Right lobe of liver (tissue), 6 donors: ENCODE data around the gene CD209. TPM values are rescaled to one million over a fixed set of nuclear protein-coding genes. Genes with fewer than 3 reads are reported as not detected.

Experiments
- ATAC-seq, 4 donors: fragments of 200-7000 bp; cut with Tn5 transposase; one replicate each; pipeline ENCODE4 v1.9.1; 2020; ENCODE audit warnings: mild to moderate bottlenecking in 4 of 4, moderate library complexity in 4 of 4
- DNase-seq, 3 donors: peaks; one replicate each; pipeline ENCODE4 v3.0.0-alpha.2; 2020
- H3K27ac ChIP-seq, 3 donors: fragments of 200-600 bp; one replicate each; pipeline ENCODE4 v1.8.0; 2022
- H3K27me3 ChIP-seq, 2 donors: fragments of 200-600 bp; one replicate each; pipeline ENCODE4 v1.8.0; 2022
- H3K36me3 ChIP-seq, 4 donors: fragments of 200-600 bp; sonication (generic) in 1 of 4; one replicate each; pipeline versions ENCODE4 v1.5.1 to v1.8.0; 2017 to 2022; ENCODE audit warnings: control low read depth in 1 of 4
- H3K4me1 ChIP-seq, 4 donors: fragments of 200-600 bp; sonication (generic) in 1 of 4; one replicate each; pipeline versions ENCODE4 v1.5.1 to v1.8.0; 2017 to 2022; ENCODE audit warnings: control low read depth in 1 of 4
- H3K4me3 ChIP-seq, 3 donors: fragments of 200-600 bp; one replicate each; pipeline ENCODE4 v1.8.0; 2022
- H3K9me3 ChIP-seq, 4 donors: fragments of 200-600 bp; sonication (generic) in 1 of 4; one replicate each; pipeline versions ENCODE4 v1.5.1 to v1.8.0; 2017 to 2022; ENCODE audit warnings: control low read depth in 1 of 4
- CTCF ChIP-seq, 4 donors: fragments of 200-600 bp in 3 of 4; fragments of 450-650 bp in 1 of 4; IDR thresholded peaks; one replicate each; pipeline versions ENCODE4 v1.5.1 to v1.8.0; 2016 to 2022; ENCODE audit warnings: antibody characterized with exemption in 4 of 4, mild to moderate bottlenecking in 2 of 4
- POLR2A ChIP-seq: fragments of 450-650 bp; IDR thresholded peaks from one replicate; pipeline ENCODE4 v1.6.1; 2017; ENCODE audit warnings: antibody characterized with exemption, mild to moderate bottlenecking
- WGBS: methylation state at CpG from one replicate; pipeline ENCODE4 v1.1.6; 2018; ENCODE audit warnings: low coverage, low lambda C conversion rate; ENCODE audit not compliant: insufficient coverage; ENCODE audit errors: missing lambda C conversion rate; 5-methylcytosine and 5-hydroxymethylcytosine counted together
- intact Hi-C, 2 donors: fragments of 100-400 bp; cut with DNase I; formaldehyde crosslinking; loops; one replicate each; pipeline versions ENCODE4 v1.11.2 to v1.14.1; 2022
- total RNA-seq, 6 experiments: library from RNA; depleted of rRNA in 2 of 6; stranded (reverse); fragments of >200 nt in 2 of 6; fragmentation: NEBNext Ultra II Directional in 3 of 6; extraction: Animal tissue kit (Norgen Biotek cat#: 25700) in 3 of 6; gene quantifications; one replicate each; pipeline versions ENCODE4 v1.1.0 to v1.2.4, GENCODE V29; 2016 to 2023
- donor health status: DM: no; HTN: yes; CAD: no.
- donor health status: DM: no; HTN: no; CAD: no.
- donor health status: DM: no; HTN: no; CAD: no.
- donor health status: DM: no; HTN: yes; CAD: no.
- donor health status: DM: no; HTN: yes; CAD: no.

Gene CD209
- total RNA-seq, 6 experiments from 2014 or later = 0.42 to 6.7 (median 2.8) TPM

- H3K27me3 ChIP-seq = no peaks in the 10 kb centered on the region
- H3K36me3 ChIP-seq = no peaks in the 10 kb centered on the region
- WGBS = 29% methylated on average over 2 of the region's 8 CpGs
- DNase-seq = peak in 1 of 3 donors; percentile 43
- H3K9me3 ChIP-seq = no peaks in the 10 kb centered on the region
- TF ChIP-seq POLR2A = no peak
- TF ChIP-seq CTCF (IDR thresholded peaks at IDR 0.05) = no peak
- intact Hi-C loops = no loop called here
- H3K4me3 ChIP-seq = no peak overlapping the region
- peak; percentile 58 to 75 (median 68) for ATAC-seq
- H3K27ac ChIP-seq = peak overlapping the region; percentile 37 to 57 (median 44)
- no peaks in the 10 kb centered on the region for H3K4me1 ChIP-seq
These were observed 40.3 kb downstream of the CD209 start for GRCh38 chr19:7706955-7707456.

- DNase-seq = no peak
- H3K27me3 ChIP-seq = no peaks in the 10 kb centered on the region
- ATAC-seq = peak in 3 of 4 donors; percentile 8 to 9 (median 9)
- intact Hi-C loops = no loop called here
- 65% methylated on average over 8 of the region's 14 CpGs for WGBS
- H3K27ac ChIP-seq = peak overlapping the region; percentile 37 to 57 (median 44)
- H3K4me3 ChIP-seq = no peak overlapping the region
- H3K4me1 ChIP-seq = no peaks in the 10 kb centered on the region
- TF ChIP-seq CTCF (IDR thresholded peaks at IDR 0.05) (no peak), POLR2A (no peak)
- H3K9me3 ChIP-seq = no peaks in the 10 kb centered on the region
- H3K36me3 ChIP-seq = no peaks in the 10 kb centered on the region
These were observed 41.0 kb downstream of the CD209 start for GRCh38 chr19:7706188-7706954.

GRCh38 chr19:7705387-7706187, 41.7 kb downstream of the CD209 start:
- TF ChIP-seq POLR2A (no peak), CTCF (IDR thresholded peaks at IDR 0.05) (no peak)
- no peak overlapping the region for H3K4me3 ChIP-seq
- intact Hi-C loops = no loop called here
- 27% methylated on average over 9 of the region's 24 CpGs for WGBS
- no peaks in the 10 kb centered on the region for H3K36me3 ChIP-seq
- no peaks in the 10 kb centered on the region for H3K27me3 ChIP-seq
- no peaks in the 10 kb centered on the region for H3K4me1 ChIP-seq
- ATAC-seq (peak; percentile 6 to 54 (median 42)), DNase-seq (peak in 2 of 3 donors; percentile 55 to 75)
- no peaks in the 10 kb centered on the region for H3K9me3 ChIP-seq
- H3K27ac ChIP-seq = peak overlapping the region in 1 of 3 donors; percentile 57

GRCh38 chr19:7704280-7705060, 42.9 kb downstream of the CD209 start:
- no peak for TF ChIP-seq POLR2A
- no peak for TF ChIP-seq CTCF (IDR thresholded peaks at IDR 0.05)
- DNase-seq = no peak
- Histone ChIP-seq H3K27ac (no peak overlapping the region), H3K27me3 (no peaks in the 10 kb centered on the region), H3K4me3 (no peak overlapping the region), H3K9me3 (no peaks in the 10 kb centered on the region), H3K4me1 (no peaks in the 10 kb centered on the region), H3K36me3 (no peaks in the 10 kb centered on the region)
- WGBS = 69% methylated on average over 5 of the region's 6 CpGs
- no peak for ATAC-seq
- intact Hi-C loops = no loop called here
